ENCODE results near the gene BUB3.

The BUB3 gene

DNA sequence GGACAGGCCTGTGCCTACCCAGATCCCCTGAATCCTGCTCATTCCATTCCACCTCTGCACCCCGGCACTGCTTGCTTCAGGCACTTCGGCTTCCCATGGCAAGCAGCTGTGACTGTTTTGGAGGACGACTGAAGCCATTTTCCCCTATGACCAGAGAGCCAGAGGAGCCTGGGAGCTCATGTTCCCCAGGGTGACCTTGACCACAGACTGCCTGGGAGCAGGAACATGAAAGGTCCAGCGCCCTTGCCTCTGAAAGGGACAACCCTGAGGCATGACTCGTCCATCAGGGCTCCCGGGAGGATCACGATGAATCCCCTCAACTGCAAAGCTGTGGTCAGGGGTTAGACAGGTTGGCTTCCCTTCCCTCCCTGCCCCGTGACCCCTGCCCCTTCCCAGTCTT, 35.1 kb upstream of the BUB3 start:
- no peak for TF ChIP-seq CTCF (conservative IDR thresholded peaks at IDR 0.05; ENCODE audit: low read length)
- no peak for TF ChIP-seq EZH2phosphoT487 (IDR thresholded peaks at IDR 0.05; ENCODE audit: borderline replicate concordance)
- Histone ChIP-seq H3K9me2 (replicated peaks; ENCODE audit: low read depth, low read length) (no peaks in the 10 kb centered on the region), H2AFZ (ENCODE audit: low read length) (no peak overlapping the region)

DNA sequence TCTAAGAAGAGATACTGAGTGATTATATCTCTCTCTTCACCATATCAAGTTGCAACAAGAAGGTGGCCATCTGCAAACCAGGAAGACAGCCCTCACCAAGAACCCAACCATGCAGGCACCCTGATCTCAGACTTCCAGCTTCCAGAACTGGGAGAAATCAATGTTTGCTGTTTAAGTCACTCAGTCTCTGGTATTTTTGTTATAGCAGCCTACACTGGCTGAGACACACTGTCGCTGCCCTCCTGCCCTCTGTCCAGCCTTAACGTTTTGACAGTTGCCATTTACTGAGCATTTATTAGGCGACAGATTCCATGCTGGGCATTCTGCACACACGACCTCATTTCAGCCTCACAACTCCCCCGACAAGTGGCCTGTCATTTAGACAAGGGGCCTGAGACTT, 28.0 kb upstream of the BUB3 start:
- no peaks in the 10 kb centered on the region for H3K9me2 ChIP-seq (replicated peaks; ENCODE audit: low read depth, low read length)

More for the DNA sequence above, 35.1 kb upstream of the BUB3 start:
- Histone ChIP-seq H3K79me2 (ENCODE audit: insufficient read depth, low read length) (no peaks in the 10 kb centered on the region), H3K4me1 (ENCODE audit: insufficient read depth, low read length, poor library complexity, severe bottlenecking) (no peaks in the 10 kb centered on the region), H3K4me3 (ENCODE audit: low read length, poor library complexity, severe bottlenecking) (no peak overlapping the region), H3K4me2 (ENCODE audit: low read depth, low read length, poor library complexity, severe bottlenecking) (no peak overlapping the region), H4K20me1 (ENCODE audit: insufficient read depth, low read length, poor library complexity, severe bottlenecking) (no peaks in the 10 kb centered on the region), H3K9ac (ENCODE audit: low read depth, low read length, poor library complexity, severe bottlenecking) (no peak overlapping the region), H3K9me3 (ENCODE audit: insufficient read depth, low read depth, low read length) (no peaks in the 10 kb centered on the region), H3K36me3 (ENCODE audit: insufficient read depth, low read length) (no peaks in the 10 kb centered on the region), H3F3A (ENCODE audit: low read depth) (no peaks in the 10 kb centered on the region), H3K27me3 (ENCODE audit: insufficient read depth, low read length, poor library complexity, severe bottlenecking) (no peaks in the 10 kb centered on the region)

GRCh38 chr10:123129618-123130271, 24.5 kb upstream of the BUB3 start:
- no peak overlapping the region for H3K4me3 ChIP-seq (ENCODE audit: low read length, poor library complexity, severe bottlenecking)
- H3K4me2 ChIP-seq (ENCODE audit: low read depth, low read length, poor library complexity, severe bottlenecking): no peak overlapping the region
- H3K27me3 ChIP-seq (ENCODE audit: insufficient read depth, low read length, poor library complexity, severe bottlenecking): no peaks in the 10 kb centered on the region
- no peaks in the 10 kb centered on the region for H3K9me3 ChIP-seq (ENCODE audit: insufficient read depth, low read depth, low read length)
- no peaks in the 10 kb centered on the region for H3K9me2 ChIP-seq (replicated peaks; ENCODE audit: low read depth, low read length)
- TF ChIP-seq CTCF (conservative IDR thresholded peaks at IDR 0.05; ENCODE audit: low read length): no peak
- TF ChIP-seq EZH2phosphoT487 (IDR thresholded peaks at IDR 0.05; ENCODE audit: borderline replicate concordance): no peak
- no peaks in the 10 kb centered on the region for H3F3A ChIP-seq (ENCODE audit: low read depth)
- no peaks in the 10 kb centered on the region for H4K20me1 ChIP-seq (ENCODE audit: insufficient read depth, low read length, poor library complexity, severe bottlenecking)
- no peaks in the 10 kb centered on the region for H3K36me3 ChIP-seq (ENCODE audit: insufficient read depth, low read length)
- H3K4me1 ChIP-seq (ENCODE audit: insufficient read depth, low read length, poor library complexity, severe bottlenecking): peaks cover 7% of the 10 kb centered on the region
- H2AFZ ChIP-seq (ENCODE audit: low read length): no peak overlapping the region
- H3K9ac ChIP-seq (ENCODE audit: low read depth, low read length, poor library complexity, severe bottlenecking): no peak overlapping the region
- no peaks in the 10 kb centered on the region for H3K79me2 ChIP-seq (ENCODE audit: insufficient read depth, low read length)

More for the DNA sequence above, 28.0 kb upstream of the BUB3 start:
- TF ChIP-seq CTCF (conservative IDR thresholded peaks at IDR 0.05; ENCODE audit: low read length): no peak
- no peak for TF ChIP-seq EZH2phosphoT487 (IDR thresholded peaks at IDR 0.05; ENCODE audit: borderline replicate concordance)
- Histone ChIP-seq H2AFZ (ENCODE audit: low read length) (no peak overlapping the region), H3K9me3 (ENCODE audit: insufficient read depth, low read depth, low read length) (no peaks in the 10 kb centered on the region), H3F3A (ENCODE audit: low read depth) (no peaks in the 10 kb centered on the region), H3K4me2 (ENCODE audit: low read depth, low read length, poor library complexity, severe bottlenecking) (no peak overlapping the region), H3K4me3 (ENCODE audit: low read length, poor library complexity, severe bottlenecking) (no peak overlapping the region), H3K79me2 (ENCODE audit: insufficient read depth, low read length) (no peaks in the 10 kb centered on the region), H4K20me1 (ENCODE audit: insufficient read depth, low read length, poor library complexity, severe bottlenecking) (no peaks in the 10 kb centered on the region), H3K27me3 (ENCODE audit: insufficient read depth, low read length, poor library complexity, severe bottlenecking) (no peaks in the 10 kb centered on the region), H3K9ac (ENCODE audit: low read depth, low read length, poor library complexity, severe bottlenecking) (no peak overlapping the region), H3K36me3 (ENCODE audit: insufficient read depth, low read length) (no peaks in the 10 kb centered on the region), H3K4me1 (ENCODE audit: insufficient read depth, low read length, poor library complexity, severe bottlenecking) (no peaks in the 10 kb centered on the region)
